DMS53 treated with DMSO at 0.1 percent for 48 hours (cell line): Measurements from ENCODE around the gene MAGI2.
"Not testable (repeated sequence)": the region's sequence is repeated elsewhere in the genome, so short reads cannot be mapped to it uniquely, and the experiment has no call there.

Experiments
- DNase-seq: peaks from one replicate; lab custom pipeline; 2025; ENCODE audit not compliant: unreplicated experiment; lab: John Stamatoyannopoulos, UW

Gene MAGI2

GRCh38 chr7:78514634-78515033, 938.8 kb downstream of the MAGI2 start:
- DNase-seq, result no peak

- peak; percentile 66 for DNase-seq
These were observed 942.8 kb downstream of the MAGI2 start for GRCh38 chr7:78510580-78511188.

DNA sequence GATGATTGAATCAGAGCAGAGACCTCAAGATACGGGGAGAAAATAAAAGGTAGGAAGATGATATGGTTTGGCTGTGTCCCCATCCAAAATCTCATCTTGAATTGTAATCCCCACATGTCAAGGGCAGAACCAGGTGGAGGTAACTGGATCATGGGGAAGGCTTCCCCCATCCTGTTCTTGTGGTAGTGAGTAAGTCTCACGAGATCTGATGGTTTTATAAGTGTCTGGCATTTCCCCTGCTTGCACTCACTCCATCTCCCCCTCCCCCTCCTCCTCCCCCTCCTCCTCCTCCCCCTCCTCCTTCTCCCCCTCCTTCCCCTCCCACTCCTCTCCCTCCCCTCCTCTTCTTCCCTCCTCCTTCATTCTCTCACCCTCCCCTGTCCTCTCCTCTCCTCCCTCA, 950.2 kb downstream of the MAGI2 start:
- DNase-seq, result not testable (repeated sequence)

DNA sequence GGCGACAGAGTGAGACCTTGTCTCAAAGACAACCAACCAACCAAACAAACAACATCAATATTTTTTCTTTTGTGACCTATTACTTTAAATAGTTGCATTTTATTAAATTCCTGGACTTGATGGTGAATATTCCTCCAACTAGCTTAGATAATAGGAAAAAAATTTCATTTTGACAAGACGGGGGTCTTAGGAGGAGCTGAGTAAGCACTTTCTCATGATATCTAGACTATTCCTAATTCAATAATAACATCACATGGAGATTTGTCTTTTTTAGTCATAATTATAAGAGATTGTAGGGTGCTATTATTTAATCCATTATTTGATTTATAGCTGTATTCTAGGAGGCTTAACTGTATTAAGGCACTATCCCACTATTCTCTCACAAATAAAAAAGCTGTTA, 952.4 kb downstream of the MAGI2 start:
- DNase-seq, result no peak

GRCh38 chr7:78499971-78500370, 953.5 kb downstream of the MAGI2 start:
- DNase-seq, result no peak

DNA sequence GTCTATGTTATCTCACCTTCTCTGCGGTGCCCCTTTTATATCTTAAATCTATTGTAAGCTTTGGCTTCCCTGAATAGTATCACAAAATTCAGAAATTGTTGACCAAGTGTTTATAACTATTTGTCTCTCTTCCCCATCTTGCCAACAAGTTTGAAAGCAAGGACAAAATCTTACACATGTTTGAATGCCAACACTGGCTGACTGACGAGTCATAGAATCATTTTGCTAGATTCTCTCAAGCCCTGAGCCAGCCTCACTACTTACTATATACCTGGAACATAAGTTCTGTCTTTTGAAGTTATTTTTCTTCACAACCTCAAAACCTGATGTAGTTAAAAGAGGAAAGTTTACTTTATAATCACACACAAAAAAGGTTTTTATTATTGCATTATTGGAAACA, 954.2 kb downstream of the MAGI2 start:
- no peak for DNase-seq

DNA sequence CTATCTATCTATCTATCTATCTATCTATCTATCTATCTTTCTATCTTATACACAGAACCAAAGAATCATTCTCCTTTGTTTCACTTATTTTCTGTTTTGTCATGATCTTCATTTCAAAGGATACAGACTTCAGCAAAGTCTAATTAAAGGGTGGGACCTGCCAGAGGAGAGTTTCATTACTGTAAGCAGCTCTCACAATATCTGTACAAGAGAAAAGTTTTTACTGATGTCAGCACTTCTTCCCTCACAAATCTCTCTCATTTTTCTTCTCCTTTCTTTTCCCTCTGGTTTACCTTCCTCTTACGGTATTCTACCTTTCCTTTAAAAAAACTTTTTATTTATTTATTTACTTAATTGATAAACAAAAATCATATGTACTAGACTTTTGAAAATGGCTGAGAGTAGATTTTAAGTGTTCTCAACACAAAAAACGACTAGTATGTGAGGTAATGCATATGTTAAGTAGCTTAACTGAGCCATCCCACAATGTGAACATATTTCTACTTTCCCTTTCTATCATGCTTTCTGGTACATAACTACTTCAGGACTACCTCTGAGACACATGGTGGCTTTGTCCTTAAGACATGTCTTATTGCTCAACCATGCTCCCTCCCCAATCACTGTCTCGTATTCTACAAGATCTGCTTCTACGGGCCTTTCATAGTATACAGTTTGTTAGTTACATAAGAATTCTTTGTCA, 955.6 kb downstream of the MAGI2 start:
- DNase-seq, result no peak

- no peak for DNase-seq
These were observed 957.3 kb downstream of the MAGI2 start for GRCh38 chr7:78496096-78496630.

DNA sequence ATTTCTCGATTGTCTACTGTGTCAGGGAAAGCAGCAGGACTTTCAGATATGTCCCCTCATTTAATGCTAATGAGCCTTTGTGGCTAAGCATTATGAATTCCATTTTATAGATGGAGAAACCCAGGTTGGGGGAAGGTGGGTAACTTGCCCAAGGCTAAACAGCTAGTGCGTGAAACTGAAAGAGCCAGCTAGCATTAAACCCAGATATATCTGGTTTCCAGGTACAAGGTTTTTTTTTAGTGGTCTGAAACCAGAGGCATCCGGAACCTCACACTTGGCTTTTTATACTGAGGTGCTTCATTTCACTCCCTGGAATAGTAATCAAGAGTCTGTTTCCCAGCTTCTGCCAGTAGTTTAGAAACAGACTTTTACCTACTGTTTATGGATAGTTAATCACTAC, 960.1 kb downstream of the MAGI2 start:
- DNase-seq, result no peak

- DNase-seq, result no peak
These were observed 961.3 kb downstream of the MAGI2 start for GRCh38 chr7:78492146-78492545.

DNA sequence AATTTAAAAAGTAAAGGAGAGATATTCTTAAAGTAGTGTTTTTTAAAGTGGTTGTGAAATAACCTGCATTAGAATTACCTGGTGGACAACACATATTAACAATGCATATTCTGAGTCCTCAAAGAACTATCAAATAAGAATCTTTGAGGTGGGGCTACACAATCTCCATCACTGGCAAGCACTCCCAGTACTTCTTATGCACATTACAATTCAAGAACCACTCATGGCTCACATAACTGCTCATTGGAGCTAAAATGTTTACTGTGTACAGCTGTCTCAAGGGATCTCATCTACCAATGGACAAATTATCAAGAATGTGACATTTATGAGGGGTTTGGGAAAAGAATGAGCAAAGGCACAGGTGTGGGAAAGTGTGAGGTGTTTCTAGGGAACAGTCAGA, 962.9 kb downstream of the MAGI2 start:
- no peak for DNase-seq

DNA sequence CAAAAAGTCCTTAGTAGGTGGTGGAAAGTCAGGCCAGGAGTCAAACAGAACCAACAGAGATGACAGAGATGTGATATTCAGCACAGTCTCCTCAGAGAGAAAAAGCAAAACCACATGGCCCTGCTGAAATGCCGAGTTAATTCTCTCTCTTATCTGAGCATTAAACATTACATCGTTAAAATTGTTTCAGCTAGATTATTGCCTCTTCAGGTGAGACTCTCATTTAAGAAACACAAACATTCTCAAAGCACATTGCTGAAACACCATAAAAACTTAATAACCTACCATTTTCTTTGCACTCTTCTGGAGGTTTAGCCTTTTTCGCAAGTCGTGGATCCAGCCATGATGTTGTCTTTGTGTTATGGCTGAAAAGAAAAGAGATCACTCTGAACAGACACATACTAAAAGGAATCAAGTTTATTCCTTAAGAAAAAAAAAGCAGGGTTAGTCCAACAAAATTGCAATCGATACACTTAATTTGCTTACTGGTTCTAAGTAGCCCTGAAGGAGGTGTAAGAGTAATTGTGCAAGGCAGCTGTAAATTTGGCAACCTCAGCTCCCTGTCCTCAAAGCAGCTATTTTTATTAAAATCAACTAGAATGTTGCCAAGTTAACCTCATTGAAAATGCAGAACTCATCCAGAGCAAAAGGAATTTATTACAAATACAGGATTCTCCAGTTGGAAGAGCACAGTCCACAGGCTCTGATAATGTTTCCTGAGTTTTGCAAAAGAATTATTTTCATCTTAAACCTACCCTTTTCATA, 963.8 kb downstream of the MAGI2 start:
- DNase-seq, result no peak

GRCh38 chr7:78487464-78487863, 966.0 kb downstream of the MAGI2 start:
- DNase-seq, result no peak

DNA sequence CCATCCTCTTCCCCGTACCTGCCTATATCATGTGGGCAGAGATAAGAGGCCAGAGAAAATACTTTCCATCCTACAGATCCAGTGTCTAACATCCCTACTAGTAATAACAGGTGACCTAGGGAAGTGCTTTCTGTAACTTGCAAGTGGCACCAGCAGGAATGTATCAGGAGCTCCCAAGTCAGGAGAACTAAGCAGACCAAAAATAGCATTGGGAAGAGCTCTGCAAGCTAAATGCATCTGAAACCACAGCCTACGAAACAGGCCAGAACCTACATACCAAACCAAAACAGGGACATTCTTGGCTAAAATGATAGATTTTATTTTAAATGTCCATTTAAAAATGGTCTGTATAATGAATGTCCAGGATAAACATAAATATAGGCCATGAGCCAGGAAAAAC, 974.1 kb downstream of the MAGI2 start:
- DNase-seq, result no peak

- no peak for DNase-seq
These were observed 976.5 kb downstream of the MAGI2 start for GRCh38 chr7:78476851-78477405.

DNA sequence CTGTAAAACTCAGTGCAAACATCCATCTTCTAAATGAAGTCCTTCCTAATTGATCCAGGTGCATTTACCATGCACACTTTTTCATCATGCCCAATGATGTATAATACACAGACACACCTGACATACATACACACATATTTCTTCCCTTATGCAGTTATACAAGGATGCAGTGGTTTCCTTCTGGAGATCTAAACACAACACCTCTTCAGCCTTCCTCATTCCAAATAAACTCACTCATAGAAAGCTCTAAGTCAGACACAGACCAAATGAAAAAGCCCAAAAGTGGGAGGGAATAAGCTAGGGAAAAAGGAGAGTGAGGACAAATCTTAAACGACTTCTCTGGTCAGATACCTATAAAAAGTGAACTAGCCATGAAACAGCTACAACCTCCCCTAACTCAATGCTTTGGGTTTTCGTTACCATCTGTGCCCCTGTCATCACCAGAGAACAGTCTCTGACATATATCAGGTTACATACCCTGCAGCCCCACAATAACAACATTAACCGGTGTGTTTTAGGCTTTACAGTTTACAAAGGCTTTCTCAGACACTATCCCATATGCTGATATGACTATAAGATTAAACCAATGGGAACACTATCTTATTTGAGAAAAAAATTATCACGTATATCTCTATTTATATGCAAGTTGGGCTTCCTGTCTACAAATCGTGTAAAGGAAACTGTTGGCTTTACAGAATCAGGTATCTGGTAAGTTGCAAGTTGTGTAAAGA, 979.7 kb downstream of the MAGI2 start:
- DNase-seq, result no peak

- DNase-seq, result no peak
These were observed 980.4 kb downstream of the MAGI2 start for GRCh38 chr7:78473021-78473420.

DNA sequence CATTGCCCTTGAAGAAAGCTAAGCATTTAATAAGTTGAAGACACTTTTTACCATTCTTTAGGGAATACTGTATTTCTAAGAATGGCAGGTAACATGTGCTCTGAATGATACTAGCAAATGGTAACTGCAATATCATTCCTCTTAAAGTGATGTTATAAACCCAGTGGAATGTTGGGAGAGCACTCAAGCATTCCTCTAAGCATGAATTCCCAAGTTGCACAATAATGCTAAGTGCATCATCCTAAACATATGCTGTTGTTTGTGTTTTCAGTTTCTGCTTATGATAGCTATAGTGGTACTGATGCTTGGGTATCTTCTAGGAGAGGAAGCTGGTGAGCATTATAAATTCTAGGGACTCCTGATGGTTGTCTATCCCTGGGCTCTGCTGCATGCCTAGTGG, 980.9 kb downstream of the MAGI2 start:
- DNase-seq, result no peak

GRCh38 chr7:78465894-78466293, 987.6 kb downstream of the MAGI2 start:
- no peak for DNase-seq

- DNase-seq, result no peak
These were observed 990.4 kb downstream of the MAGI2 start for GRCh38 chr7:78463039-78463438.

GRCh38 chr7:78450706-78451105, 1002.8 kb downstream of the MAGI2 start:
- no peak for DNase-seq
